Hepatocyte (in vitro differentiated cells): ENCODE results near the gene GPATCH2. TPM values are rescaled to one million over a fixed set of nuclear protein-coding genes. Genes with fewer than 3 reads are reported as not detected.

Experiments
- DNase-seq: peaks from one replicate; pipeline ENCODE4 v3.0.0-alpha.2; 2016; ENCODE audit warnings: low spot score
- H2AFZ ChIP-seq: fragments of 200-600 bp; sonication (generic); 2 replicates; pipeline ENCODE4 v1.6.0; 2016; ENCODE audit warnings: antibody characterized with exemption, mild to moderate bottlenecking
- H3K27ac ChIP-seq: fragments of 200-600 bp; sonication (generic); 2 replicates; pipeline ENCODE4 v1.5.1; 2016; ENCODE audit warnings: mild to moderate bottlenecking
- H3K27me3 ChIP-seq: fragments of 200-600 bp; sonication (generic); 2 replicates; pipeline ENCODE4 v1.6.1; 2016
- H3K36me3 ChIP-seq: fragments of 200-600 bp; sonication (generic); replicated peaks from 2 replicates; pipeline ENCODE4 v1.5.1; 2016; ENCODE audit warnings: low read depth; ENCODE audit not compliant: insufficient read depth
- H3K4me1 ChIP-seq: fragments of 200-600 bp; sonication (generic); 2 replicates; pipeline ENCODE4 v1.5.1; 2016; ENCODE audit warnings: mild to moderate bottlenecking, moderate library complexity; ENCODE audit not compliant: insufficient read depth
- H3K4me2 ChIP-seq: fragments of 200-600 bp; sonication (generic); 2 replicates; pipeline ENCODE4 v1.6.0; 2016
- H3K4me3 ChIP-seq: fragments of 200-600 bp; sonication (generic); 2 replicates; pipeline ENCODE4 v1.5.1; 2016; ENCODE audit warnings: mild to moderate bottlenecking
- H3K79me2 ChIP-seq: fragments of 200-600 bp; sonication (generic); 2 replicates; pipeline ENCODE4 v1.6.0; 2017; ENCODE audit warnings: mild to moderate bottlenecking
- H3K9me2 ChIP-seq: fragments of 200-600 bp; sonication (generic); replicated peaks from 2 replicates; pipeline ENCODE4 v1.6.0; 2017; ENCODE audit warnings: mild to moderate bottlenecking; ENCODE audit not compliant: insufficient read depth
- H3K9me3 ChIP-seq: fragments of 200-600 bp; sonication (generic); 2 replicates; pipeline ENCODE4 v1.5.1; 2016; ENCODE audit warnings: low read depth, mild to moderate bottlenecking
- H4K20me1 ChIP-seq: fragments of 200-600 bp; sonication (generic); 2 replicates; pipeline ENCODE4 v1.6.0; 2016; ENCODE audit warnings: mild to moderate bottlenecking; ENCODE audit not compliant: insufficient read depth, poor library complexity, severe bottlenecking
- CTCF ChIP-seq: fragments of 200-600 bp; sonication (generic); IDR thresholded peaks from 2 replicates; pipeline ENCODE4 v1.5.1; 2016; ENCODE audit warnings: antibody characterized with exemption, mild to moderate bottlenecking; ENCODE audit not compliant: poor library complexity
- EZH2 ChIP-seq: fragments of 200-600 bp; sonication (generic); IDR thresholded peaks from 2 replicates; pipeline ENCODE4 v1.6.1; 2016; ENCODE audit warnings: antibody characterized with exemption, mild to moderate bottlenecking, borderline replicate concordance
- EZH2phosphoT487 ChIP-seq: fragments of 200-600 bp; sonication (generic); IDR thresholded peaks from one replicate; pipeline ENCODE4 v1.6.1; 2018; ENCODE audit warnings: antibody characterized with exemption, mild to moderate bottlenecking, low read depth, moderate library complexity; ENCODE audit not compliant: unreplicated experiment, severe bottlenecking
- WGBS: methylation state at CpG from one replicate; pipeline ENCODE4 v1.1.6; 2016; ENCODE audit warnings: low lambda C conversion rate; ENCODE audit errors: missing lambda C conversion rate; 5-methylcytosine and 5-hydroxymethylcytosine counted together
- polyA plus RNA-seq: library from polyadenylated mRNA; unstranded; fragments of >200 nt; fragmentation: Nextera tagmentation; extraction: Ambion mirVana; gene quantifications from 2 replicates; pipeline ENCODE4 v1.2.1, GENCODE V29; 2016
- total RNA-seq: library from RNA; depleted of rRNA; stranded (reverse); fragments of >200 nt; gene quantifications from 2 replicates; pipeline ENCODE4 v1.2.3, GENCODE V29; 2014

GPATCH2 gene
- total and polyA plus RNA-seq, 2 experiments from 2014 or later = 7.8 to 22.5 TPM

- DNase-seq = no peak
- WGBS = 93% methylated on average over 1 of the region's 1 CpG
- H3K4me1 ChIP-seq = no peaks in the 10 kb centered on the region
Measured at GRCh38 chr1:217534566-217534965, 96.3 kb downstream of the GPATCH2 start.

GRCh38 chr1:217528271-217528670 is 102.6 kb downstream of the GPATCH2 start:
- H3K4me3 ChIP-seq = no peak overlapping the region
- H3K27ac ChIP-seq = no peak overlapping the region
- H3K9me2 ChIP-seq = no peaks in the 10 kb centered on the region
- no peaks in the 10 kb centered on the region for H3K79me2 ChIP-seq
- 93% methylated on average over 3 of the region's 3 CpGs for WGBS
- no peak overlapping the region for H2AFZ ChIP-seq
- H3K4me2 ChIP-seq = no peak overlapping the region
- no peaks in the 10 kb centered on the region for H3K9me3 ChIP-seq
- TF ChIP-seq CTCF (no peak), EZH2 (no peak), EZH2phosphoT487 (no peak)
- no peaks in the 10 kb centered on the region for H4K20me1 ChIP-seq
- H3K36me3 ChIP-seq = no peaks in the 10 kb centered on the region
- H3K27me3 ChIP-seq = no peaks in the 10 kb centered on the region
- no peak for DNase-seq
- H3K4me1 ChIP-seq = no peaks in the 10 kb centered on the region

More at GRCh38 chr1:217534566-217534965, 96.3 kb downstream of the GPATCH2 start:
- Histone ChIP-seq H3K9me3 (no peaks in the 10 kb centered on the region), H3K9me2 (no peaks in the 10 kb centered on the region), H3K36me3 (no peaks in the 10 kb centered on the region), H3K79me2 (no peaks in the 10 kb centered on the region), H3K4me3 (no peak overlapping the region), H4K20me1 (no peaks in the 10 kb centered on the region), H2AFZ (no peak overlapping the region), H3K27ac (no peak overlapping the region), H3K27me3 (no peaks in the 10 kb centered on the region), H3K4me2 (no peak overlapping the region)
- TF ChIP-seq EZH2phosphoT487 (no peak), EZH2 (no peak), CTCF (no peak)

- Histone ChIP-seq H3K4me3 (no peak overlapping the region), H3K9me2 (no peaks in the 10 kb centered on the region), H3K79me2 (no peaks in the 10 kb centered on the region), H2AFZ (no peak overlapping the region), H3K27me3 (no peaks in the 10 kb centered on the region), H3K27ac (no peak overlapping the region), H4K20me1 (no peaks in the 10 kb centered on the region), H3K4me2 (no peak overlapping the region), H3K36me3 (no peaks in the 10 kb centered on the region), H3K9me3 (no peaks in the 10 kb centered on the region), H3K4me1 (no peaks in the 10 kb centered on the region)
- no peak for DNase-seq
- TF ChIP-seq EZH2phosphoT487 = no peak
- TF ChIP-seq CTCF = no peak
- TF ChIP-seq EZH2 = no peak
- WGBS = 98% methylated on average over 2 of the region's 2 CpGs
Measured at GRCh38 chr1:217527151-217527550, 103.7 kb downstream of the GPATCH2 start.

- WGBS = 85% methylated on average over 1 of the region's 1 CpG
- H3K4me3 ChIP-seq = no peak overlapping the region
- no peak overlapping the region for H3K4me2 ChIP-seq
- H3K36me3 ChIP-seq = no peaks in the 10 kb centered on the region
- H3K9me3 ChIP-seq = no peaks in the 10 kb centered on the region
- no peaks in the 10 kb centered on the region for H3K9me2 ChIP-seq
- no peak for DNase-seq
- H3K4me1 ChIP-seq = no peaks in the 10 kb centered on the region
- no peak overlapping the region for H2AFZ ChIP-seq
- H3K79me2 ChIP-seq = no peaks in the 10 kb centered on the region
- no peaks in the 10 kb centered on the region for H4K20me1 ChIP-seq
- no peak for TF ChIP-seq EZH2phosphoT487
- no peak for TF ChIP-seq EZH2
- no peak for TF ChIP-seq CTCF
- no peak overlapping the region for H3K27ac ChIP-seq
- no peaks in the 10 kb centered on the region for H3K27me3 ChIP-seq
Measured at GRCh38 chr1:217526636-217527035, 104.3 kb downstream of the GPATCH2 start.
